Keratinocyte (primary cell): ENCODE measurements around the gene ANKRD55.

Experiments used
- CTCF ChIP-seq, 3 experiments: IDR thresholded peaks in 1 of 3; conservative IDR thresholded peaks in 1 of 3; optimal IDR thresholded peaks in 1 of 3; 2 replicates in 2 of 3; 3 replicates in 1 of 3; pipeline versions ENCODE3 to v1.5.1; 2011; ENCODE audit warnings: low read length in 3 of 3, mild to moderate bottlenecking in 3 of 3, moderate library complexity in 2 of 3, control low read depth in 1 of 3, inconsistent platforms in 1 of 3; ENCODE audit not compliant: insufficient read depth in 2 of 3; ENCODE audit errors: extremely low read depth in 1 of 3
- EZH2 ChIP-seq: IDR thresholded peaks from one replicate; pipeline ENCODE4 v1.6.1; 2012; ENCODE audit warnings: inconsistent platforms, mild to moderate bottlenecking, low read length, moderate library complexity

DNA sequence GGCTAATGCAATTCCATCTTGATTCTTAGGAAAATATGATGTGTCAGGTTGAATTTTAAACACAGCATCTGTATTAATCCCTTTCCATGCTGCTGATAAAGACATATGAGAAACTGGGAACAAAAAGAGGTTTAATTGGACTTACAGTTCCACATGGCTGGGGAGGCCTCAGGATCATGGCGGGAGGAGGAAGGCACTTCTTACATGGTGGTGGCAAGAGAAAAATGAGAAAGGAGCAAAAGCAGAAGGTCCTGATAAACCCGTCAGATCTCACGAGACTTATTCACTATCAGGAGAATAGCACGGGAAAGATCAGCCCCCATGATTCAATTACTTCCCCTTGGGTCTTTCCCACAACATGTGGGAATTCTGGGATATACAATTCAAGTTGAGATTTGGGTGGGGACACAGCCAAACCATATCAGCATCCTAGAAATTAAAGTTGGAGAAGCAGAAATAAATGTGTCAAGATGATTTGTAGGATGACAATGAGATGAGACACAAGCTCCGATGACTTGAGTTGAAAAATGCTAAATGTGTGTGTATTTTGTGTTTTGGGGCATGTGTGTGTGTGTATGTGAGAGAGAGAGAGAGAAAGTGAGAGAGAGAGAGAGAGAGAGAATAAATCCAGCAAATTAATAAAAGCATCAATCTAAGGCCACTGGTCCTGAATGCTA lies 48.5 kb upstream of the ANKRD55 start:
- TF ChIP-seq CTCF (optimal IDR thresholded peaks at IDR 0.05 in 1 of 3, IDR thresholded peaks at IDR 0.05 in 1 of 3, conservative IDR thresholded peaks at IDR 0.05 in 1 of 3; ENCODE audit: extremely low read depth in 1 of 3, insufficient read depth in 2 of 3, low read length in 3 of 3): no peak
- TF ChIP-seq EZH2: no peak
